NK-92 (cell line): ENCODE results near the gene ZDHHC22.
"Not testable (repeated sequence)": the region's sequence is repeated elsewhere in the genome, so short reads cannot be mapped to it uniquely, and the experiment has no call there.

Experiments used
- DNase-seq: peaks from one replicate; lab custom pipeline; 2025; ENCODE audit not compliant: unreplicated experiment; lab: John Stamatoyannopoulos, UW

Gene ZDHHC22

GRCh38 chr14:77141214-77142004, at the start of gene ZDHHC22:
ZDHHC22 (minus strand) TSS chr14:77141791; CDS start chr14:77139738, 2,053 bp downstream.
- DNase-seq, result no peak

GRCh38 chr14:77190977-77191376, 49.4 kb upstream of the ZDHHC22 start:
- DNase-seq, result no peak

GRCh38 chr14:77189479-77189878, 47.9 kb upstream of the ZDHHC22 start:
- no peak for DNase-seq

GRCh38 chr14:77187649-77188012, 46.0 kb upstream of the ZDHHC22 start:
- DNase-seq, result no peak

GRCh38 chr14:77186911-77187648, 45.5 kb upstream of the ZDHHC22 start:
- no peak for DNase-seq

- DNase-seq, result no peak
These were observed 43.5 kb upstream of the ZDHHC22 start for GRCh38 chr14:77185093-77185465.

- no peak for DNase-seq
These were observed 43.0 kb upstream of the ZDHHC22 start for GRCh38 chr14:77184396-77185092.

GRCh38 chr14:77183896-77184295, 42.3 kb upstream of the ZDHHC22 start:
- no peak for DNase-seq

GRCh38 chr14:77181603-77182437, 40.2 kb upstream of the ZDHHC22 start, which contains the start of gene TMEM63C:
TMEM63C (plus strand) TSS chr14:77181798; CDS start chr14:77218814, 37,016 bp downstream.
- DNase-seq, result no peak

GRCh38 chr14:77180726-77181602, 39.4 kb upstream of the ZDHHC22 start:
- no peak for DNase-seq

GRCh38 chr14:77178656-77179055, 37.1 kb upstream of the ZDHHC22 start:
- DNase-seq, result no peak

- no peak for DNase-seq
These were observed 36.1 kb upstream of the ZDHHC22 start for GRCh38 chr14:77177702-77178101.

- DNase-seq, result no peak
These were observed 34.3 kb upstream of the ZDHHC22 start for GRCh38 chr14:77175843-77176242.

GRCh38 chr14:77173911-77174617, 32.5 kb upstream of the ZDHHC22 start:
- DNase-seq, result not testable (repeated sequence)

GRCh38 chr14:77172916-77173315, 31.3 kb upstream of the ZDHHC22 start:
- DNase-seq, result no peak

GRCh38 chr14:77170045-77170444, 28.5 kb upstream of the ZDHHC22 start:
- no peak for DNase-seq

- DNase-seq, result no peak
These were observed 19.4 kb upstream of the ZDHHC22 start for GRCh38 chr14:77161011-77161410.

- DNase-seq, result no peak
These were observed 17.3 kb upstream of the ZDHHC22 start for GRCh38 chr14:77158882-77159255.

GRCh38 chr14:77158175-77158881, 16.7 kb upstream of the ZDHHC22 start:
- DNase-seq, result no peak
